HG02642 (cell line): ENCODE measurements around the gene INSRR.

Experiments
- ATAC-seq: cut with Tn5 transposase; IDR thresholded peaks from one replicate; pipeline ENCODE4 v1.9.1; 2021; ENCODE audit warnings: mild to moderate bottlenecking; ENCODE audit not compliant: unreplicated experiment, poor library complexity

The INSRR gene

GRCh38 chr1:156836892-156837291 lies 22.0 kb downstream of the INSRR start:
- ATAC-seq = no peak

GRCh38 chr1:156836041-156836654 lies 22.8 kb downstream of the INSRR start:
- no peak for ATAC-seq

GRCh38 chr1:156834322-156834721 lies 24.6 kb downstream of the INSRR start:
- ATAC-seq = no peak

GRCh38 chr1:156833603-156834002 lies 25.3 kb downstream of the INSRR start:
- no peak for ATAC-seq

- no peak for ATAC-seq
Observed at GRCh38 chr1:156832434-156832833, 26.5 kb downstream of the INSRR start.

GRCh38 chr1:156828400-156829124 lies 30.4 kb downstream of the INSRR start:
- ATAC-seq = no peak

GRCh38 chr1:156826630-156827029 lies 32.3 kb downstream of the INSRR start:
- no peak for ATAC-seq

GRCh38 chr1:156823210-156823790 lies 35.6 kb downstream of the INSRR start:
- no peak for ATAC-seq

- no peak for ATAC-seq
Observed at GRCh38 chr1:156822680-156823079, 36.2 kb downstream of the INSRR start.

- no peak for ATAC-seq
Observed at GRCh38 chr1:156821801-156822200, 37.1 kb downstream of the INSRR start.

GRCh38 chr1:156816561-156817328 lies 42.2 kb downstream of the INSRR start, which contains the start of gene SH2D2A:
Gene SH2D2A, minus strand, starts transcription at chr1:156816848. Its CDS starts 140 bp downstream, at chr1:156816708.
- peak; percentile 63 for ATAC-seq

GRCh38 chr1:156815961-156816422 lies 42.9 kb downstream of the INSRR start:
- no peak for ATAC-seq

- ATAC-seq = no peak
Observed at GRCh38 chr1:156815307-156815826, 43.5 kb downstream of the INSRR start.

GRCh38 chr1:156814571-156815260 lies 44.2 kb downstream of the INSRR start:
- no peak for ATAC-seq

- peak; percentile 60 for ATAC-seq
Observed at GRCh38 chr1:156813750-156814570, 45.0 kb downstream of the INSRR start.

GRCh38 chr1:156813298-156813697 lies 45.6 kb downstream of the INSRR start:
- ATAC-seq = no peak

- no peak for ATAC-seq
Observed at GRCh38 chr1:156812293-156812990, 46.5 kb downstream of the INSRR start.

GRCh38 chr1:156811168-156811567 lies 47.7 kb downstream of the INSRR start:
- ATAC-seq = no peak
